SK-N-SH treated with all-trans-retinoic acid at 6 μM for 48 hours (cell line): ENCODE results near the gene MAML2.

Experiments
- ARNTL ChIP-seq: fragments of 450-650 bp; formaldehyde crosslinking; IDR thresholded peaks from 2 replicates; pipeline ENCODE4 v1.5.0; 2020; ENCODE audit warnings: low read depth, mild to moderate bottlenecking, moderate library complexity, borderline replicate concordance
- BACH2 ChIP-seq: fragments of 250-450 bp; sonication (Bioruptor Pico); IDR thresholded peaks from 2 replicates; pipeline ENCODE4 v1.9.0; 2021; ENCODE audit warnings: mild to moderate bottlenecking, borderline replicate concordance
- GLIS3 ChIP-seq: fragments of 250-450 bp; sonication (Bioruptor Pico); IDR thresholded peaks from 2 replicates; pipeline ENCODE4 v1.5.0; 2020; ENCODE audit warnings: mild to moderate bottlenecking, moderate library complexity
- ISL1 ChIP-seq: fragments of 250-450 bp; sonication (Bioruptor Pico); IDR thresholded peaks from 2 replicates; pipeline ENCODE4 v2.1.2; 2022; ENCODE audit warnings: mild to moderate bottlenecking, moderate library complexity
- PPARA ChIP-seq: fragments of 250-450 bp; sonication (Bioruptor Pico); IDR thresholded peaks from 2 replicates; pipeline ENCODE4 v1.5.0; 2020; ENCODE audit warnings: mild to moderate bottlenecking, borderline replicate concordance
- ZC3H10 ChIP-seq: fragments of 250-450 bp; sonication (Bioruptor Pico); IDR thresholded peaks from 2 replicates; pipeline ENCODE4 v1.5.1; 2021; ENCODE audit warnings: mild to moderate bottlenecking, moderate library complexity
- ZNF565 ChIP-seq: fragments of 450-650 bp; formaldehyde crosslinking; conservative IDR thresholded peaks from 2 replicates; pipeline ENCODE4 v1.5.0; 2020; ENCODE audit warnings: low read depth, mild to moderate bottlenecking, moderate library complexity
- ZNF70 ChIP-seq: fragments of 450-650 bp; formaldehyde crosslinking; IDR thresholded peaks from 2 replicates; pipeline ENCODE4 v1.5.0; 2020; ENCODE audit warnings: mild to moderate bottlenecking, moderate library complexity
- ZNF8 ChIP-seq: fragments of 450-650 bp; formaldehyde crosslinking; IDR thresholded peaks from 2 replicates; pipeline ENCODE4 v1.5.0; 2020; ENCODE audit warnings: mild to moderate bottlenecking, moderate library complexity
- TF ChIP-seq, protein P1 (sequence below): fragments of 250-450 bp; sonication (Bioruptor Pico); IDR thresholded peaks from 2 replicates; pipeline ENCODE4 v1.8.0; 2020; ENCODE audit warnings: mild to moderate bottlenecking, moderate library complexity, borderline replicate concordance
- TF ChIP-seq, protein P2 (sequence below): fragments of 250-450 bp; sonication (Bioruptor Pico); IDR thresholded peaks from 2 replicates; pipeline ENCODE4 v1.5.1; 2020; ENCODE audit warnings: low read depth, mild to moderate bottlenecking, moderate library complexity
- TF ChIP-seq, protein P3 (sequence below): fragments of 250-450 bp; sonication (Bioruptor Pico); IDR thresholded peaks from 2 replicates; pipeline ENCODE4 v1.8.0; 2021; ENCODE audit warnings: low read depth, mild to moderate bottlenecking, moderate library complexity, borderline replicate concordance
- TF ChIP-seq, protein P4 (sequence below): fragments of 250-450 bp; sonication (Bioruptor Pico); IDR thresholded peaks from 2 replicates; pipeline ENCODE4 v1.5.0; 2020; ENCODE audit warnings: mild to moderate bottlenecking, moderate library complexity

DNA sequence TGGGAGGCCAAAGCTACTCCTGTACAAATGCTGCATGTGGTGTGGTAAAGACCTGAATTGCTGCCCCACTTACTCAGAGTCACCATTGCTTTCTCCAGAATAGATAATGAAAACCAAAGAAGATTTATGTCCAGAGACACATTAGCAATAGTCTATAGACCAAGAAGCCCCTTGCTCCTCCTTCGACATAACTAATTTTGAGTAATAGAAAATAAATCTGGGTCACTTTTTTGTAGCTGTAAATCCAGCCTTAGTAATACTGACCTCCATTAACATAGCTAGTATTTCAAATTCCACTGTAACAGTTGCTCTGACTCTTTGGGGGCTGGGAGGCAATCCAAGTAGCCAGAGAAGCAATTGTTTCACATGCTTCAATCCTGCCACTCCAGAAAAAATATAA lies 145.9 kb downstream of the MAML2 start:
- TF ChIP-seq, protein P1, sequence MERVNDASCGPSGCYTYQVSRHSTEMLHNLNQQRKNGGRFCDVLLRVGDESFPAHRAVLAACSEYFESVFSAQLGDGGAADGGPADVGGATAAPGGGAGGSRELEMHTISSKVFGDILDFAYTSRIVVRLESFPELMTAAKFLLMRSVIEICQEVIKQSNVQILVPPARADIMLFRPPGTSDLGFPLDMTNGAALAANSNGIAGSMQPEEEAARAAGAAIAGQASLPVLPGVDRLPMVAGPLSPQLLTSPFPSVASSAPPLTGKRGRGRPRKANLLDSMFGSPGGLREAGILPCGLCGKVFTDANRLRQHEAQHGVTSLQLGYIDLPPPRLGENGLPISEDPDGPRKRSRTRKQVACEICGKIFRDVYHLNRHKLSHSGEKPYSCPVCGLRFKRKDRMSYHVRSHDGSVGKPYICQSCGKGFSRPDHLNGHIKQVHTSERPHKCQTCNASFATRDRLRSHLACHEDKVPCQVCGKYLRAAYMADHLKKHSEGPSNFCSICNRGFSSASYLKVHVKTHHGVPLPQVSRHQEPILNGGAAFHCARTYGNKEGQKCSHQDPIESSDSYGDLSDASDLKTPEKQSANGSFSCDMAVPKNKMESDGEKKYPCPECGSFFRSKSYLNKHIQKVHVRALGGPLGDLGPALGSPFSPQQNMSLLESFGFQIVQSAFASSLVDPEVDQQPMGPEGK (CRISPR knock-in tag): no peak
- TF ChIP-seq, protein P2, sequence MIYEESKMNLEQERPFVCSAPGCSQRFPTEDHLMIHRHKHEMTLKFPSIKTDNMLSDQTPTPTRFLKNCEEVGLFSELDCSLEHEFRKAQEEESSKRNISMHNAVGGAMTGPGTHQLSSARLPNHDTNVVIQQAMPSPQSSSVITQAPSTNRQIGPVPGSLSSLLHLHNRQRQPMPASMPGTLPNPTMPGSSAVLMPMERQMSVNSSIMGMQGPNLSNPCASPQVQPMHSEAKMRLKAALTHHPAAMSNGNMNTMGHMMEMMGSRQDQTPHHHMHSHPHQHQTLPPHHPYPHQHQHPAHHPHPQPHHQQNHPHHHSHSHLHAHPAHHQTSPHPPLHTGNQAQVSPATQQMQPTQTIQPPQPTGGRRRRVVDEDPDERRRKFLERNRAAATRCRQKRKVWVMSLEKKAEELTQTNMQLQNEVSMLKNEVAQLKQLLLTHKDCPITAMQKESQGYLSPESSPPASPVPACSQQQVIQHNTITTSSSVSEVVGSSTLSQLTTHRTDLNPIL (CRISPR knock-in tag): no peak
- TF ChIP-seq ZNF565 (CRISPR knock-in tag) (no peak), ZNF70 (CRISPR knock-in tag) (no peak), BACH2 (no peak), GLIS3 (CRISPR knock-in tag) (no peak), ISL1 (CRISPR knock-in tag) (no peak), PPARA (CRISPR knock-in tag) (no peak), ZNF8 (CRISPR knock-in tag) (no peak), ARNTL (CRISPR knock-in tag) (no peak), ZC3H10 (CRISPR knock-in tag) (no peak)
- TF ChIP-seq, protein P3, sequence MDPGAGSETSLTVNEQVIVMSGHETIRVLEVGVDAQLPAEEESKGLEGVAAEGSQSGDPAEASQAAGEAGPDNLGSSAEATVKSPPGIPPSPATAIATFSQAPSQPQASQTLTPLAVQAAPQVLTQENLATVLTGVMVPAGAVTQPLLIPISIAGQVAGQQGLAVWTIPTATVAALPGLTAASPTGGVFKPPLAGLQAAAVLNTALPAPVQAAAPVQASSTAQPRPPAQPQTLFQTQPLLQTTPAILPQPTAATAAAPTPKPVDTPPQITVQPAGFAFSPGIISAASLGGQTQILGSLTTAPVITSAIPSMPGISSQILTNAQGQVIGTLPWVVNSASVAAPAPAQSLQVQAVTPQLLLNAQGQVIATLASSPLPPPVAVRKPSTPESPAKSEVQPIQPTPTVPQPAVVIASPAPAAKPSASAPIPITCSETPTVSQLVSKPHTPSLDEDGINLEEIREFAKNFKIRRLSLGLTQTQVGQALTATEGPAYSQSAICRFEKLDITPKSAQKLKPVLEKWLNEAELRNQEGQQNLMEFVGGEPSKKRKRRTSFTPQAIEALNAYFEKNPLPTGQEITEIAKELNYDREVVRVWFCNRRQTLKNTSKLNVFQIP: no peak
- TF ChIP-seq, protein P4, sequence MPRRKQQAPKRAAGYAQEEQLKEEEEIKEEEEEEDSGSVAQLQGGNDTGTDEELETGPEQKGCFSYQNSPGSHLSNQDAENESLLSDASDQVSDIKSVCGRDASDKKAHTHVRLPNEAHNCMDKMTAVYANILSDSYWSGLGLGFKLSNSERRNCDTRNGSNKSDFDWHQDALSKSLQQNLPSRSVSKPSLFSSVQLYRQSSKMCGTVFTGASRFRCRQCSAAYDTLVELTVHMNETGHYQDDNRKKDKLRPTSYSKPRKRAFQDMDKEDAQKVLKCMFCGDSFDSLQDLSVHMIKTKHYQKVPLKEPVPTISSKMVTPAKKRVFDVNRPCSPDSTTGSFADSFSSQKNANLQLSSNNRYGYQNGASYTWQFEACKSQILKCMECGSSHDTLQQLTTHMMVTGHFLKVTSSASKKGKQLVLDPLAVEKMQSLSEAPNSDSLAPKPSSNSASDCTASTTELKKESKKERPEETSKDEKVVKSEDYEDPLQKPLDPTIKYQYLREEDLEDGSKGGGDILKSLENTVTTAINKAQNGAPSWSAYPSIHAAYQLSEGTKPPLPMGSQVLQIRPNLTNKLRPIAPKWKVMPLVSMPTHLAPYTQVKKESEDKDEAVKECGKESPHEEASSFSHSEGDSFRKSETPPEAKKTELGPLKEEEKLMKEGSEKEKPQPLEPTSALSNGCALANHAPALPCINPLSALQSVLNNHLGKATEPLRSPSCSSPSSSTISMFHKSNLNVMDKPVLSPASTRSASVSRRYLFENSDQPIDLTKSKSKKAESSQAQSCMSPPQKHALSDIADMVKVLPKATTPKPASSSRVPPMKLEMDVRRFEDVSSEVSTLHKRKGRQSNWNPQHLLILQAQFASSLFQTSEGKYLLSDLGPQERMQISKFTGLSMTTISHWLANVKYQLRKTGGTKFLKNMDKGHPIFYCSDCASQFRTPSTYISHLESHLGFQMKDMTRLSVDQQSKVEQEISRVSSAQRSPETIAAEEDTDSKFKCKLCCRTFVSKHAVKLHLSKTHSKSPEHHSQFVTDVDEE (CRISPR knock-in tag): no peak
